Measurements from ENCODE around the gene SRP9. TPM values are rescaled to one million over a fixed set of nuclear protein-coding genes. Genes with fewer than 3 reads are reported as not detected.
A peak's percentile ranks its signal among the peaks of the same experiment; 100 is the strongest.
"Not testable (repeated sequence)": the region's sequence is repeated elsewhere in the genome, so short reads cannot be mapped to it uniquely, and the experiment has no call there.

SRP9 gene
- total RNA-seq, 1 experiment from 2014 or later, result 555 TPM

DNA sequence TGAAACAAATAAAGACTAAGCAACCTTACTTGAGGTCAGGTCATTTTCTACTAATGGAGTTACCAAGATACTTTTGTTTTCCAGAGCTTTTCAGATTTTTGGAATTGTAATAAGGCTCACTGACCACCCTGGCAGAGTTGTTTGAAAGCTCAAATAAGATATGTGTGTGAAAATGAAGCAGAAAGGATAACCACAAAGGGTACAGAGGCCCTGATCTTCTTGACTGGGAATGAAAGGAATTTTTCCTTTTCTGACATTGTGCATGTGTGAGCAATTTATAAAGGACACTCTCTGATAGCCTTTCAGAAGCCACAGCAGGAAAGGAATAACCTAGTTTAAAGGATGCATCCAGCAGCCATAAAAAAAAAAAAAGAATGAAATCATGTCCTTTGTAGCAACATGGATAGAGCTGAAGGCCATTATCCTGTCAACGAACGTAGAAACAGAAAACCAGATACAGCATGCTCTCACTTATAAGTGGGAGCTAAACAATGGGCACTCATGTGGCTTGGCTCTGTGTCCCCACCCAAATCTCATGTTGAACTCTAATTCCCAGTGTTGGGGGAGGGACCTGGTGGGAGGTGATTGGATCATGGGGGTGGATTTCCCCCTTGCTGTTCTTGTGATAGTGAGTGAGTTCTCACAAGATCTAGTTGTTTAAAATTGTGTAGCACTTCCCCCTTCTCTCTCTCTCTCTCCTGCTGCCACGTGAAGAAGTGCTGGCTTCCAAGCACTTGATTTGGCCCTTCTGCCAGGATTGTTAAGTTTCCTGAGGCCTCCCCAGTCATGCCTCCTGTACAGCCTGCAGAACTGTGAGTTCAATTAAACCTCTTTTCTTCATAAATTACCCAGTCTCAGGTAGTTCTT lies 3.1 kb upstream of the SRP9 start:
- DNase-seq (ENCODE audit: low read depth), result peak; percentile 39

DNA sequence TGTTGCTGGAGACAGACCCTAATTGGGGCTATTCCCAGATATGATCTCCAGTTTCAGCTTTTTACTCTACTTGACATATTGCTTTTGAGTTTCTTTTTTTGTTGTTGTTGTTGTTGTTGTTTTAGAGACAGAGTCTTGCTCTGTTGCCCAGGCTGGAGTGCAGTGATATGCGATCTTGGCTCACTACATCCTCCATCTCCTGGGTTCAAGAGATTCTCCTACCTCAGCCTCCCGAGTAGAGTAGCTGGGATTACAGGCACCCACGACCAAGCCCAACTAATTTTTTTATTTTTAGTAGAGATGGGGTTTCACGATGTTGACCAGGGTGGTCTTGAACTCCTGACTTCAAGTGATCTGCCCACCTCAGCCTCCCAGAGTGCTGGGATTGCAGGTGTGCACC lies 1.3 kb upstream of the SRP9 start:
- DNase-seq (ENCODE audit: low read depth), result no peak

DNA sequence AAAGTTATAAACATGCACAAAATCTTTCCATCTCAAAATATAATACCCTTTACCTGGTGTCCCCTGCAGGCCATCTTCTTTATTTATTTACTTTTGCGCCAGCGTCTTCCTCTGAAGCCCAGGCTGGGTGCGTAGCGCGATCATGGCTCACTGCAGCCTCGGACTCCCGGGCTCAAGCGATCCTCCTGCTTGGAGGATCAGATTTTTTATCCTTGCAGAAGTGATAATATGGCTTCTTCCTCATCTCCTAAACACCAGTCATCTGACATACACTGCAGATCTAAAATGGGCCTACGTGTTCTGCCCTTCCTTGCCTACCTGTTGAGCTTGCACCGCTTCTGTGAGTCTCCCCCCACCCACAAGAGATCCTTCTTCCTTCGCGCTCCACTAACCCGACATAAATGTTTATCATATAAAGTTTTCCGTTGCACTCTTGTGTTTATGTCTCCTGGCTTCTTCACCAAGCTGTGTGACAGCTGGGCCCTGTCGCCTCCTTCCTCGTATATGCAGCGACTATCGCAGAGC lies 506 bp upstream of the SRP9 start:
- DNase-seq (ENCODE audit: low read depth), result no peak

DNA sequence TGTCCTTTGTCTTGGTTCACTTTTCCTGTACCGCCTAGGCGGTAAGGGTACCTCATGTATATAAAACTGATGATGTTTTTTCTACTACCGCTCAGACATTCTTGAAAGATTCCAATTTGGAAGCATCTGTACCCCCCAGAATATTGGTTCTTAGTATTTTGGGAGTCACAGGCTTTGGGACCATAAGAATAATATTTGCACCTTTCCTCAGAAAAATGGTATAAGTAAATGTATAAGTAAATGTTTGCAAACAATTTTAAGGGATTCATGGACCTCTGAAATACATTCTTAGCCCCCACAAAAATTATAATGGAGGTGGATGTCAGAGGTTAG lies 677 bp downstream of the SRP9 start:
- no peak for DNase-seq (ENCODE audit: low read depth)

DNA sequence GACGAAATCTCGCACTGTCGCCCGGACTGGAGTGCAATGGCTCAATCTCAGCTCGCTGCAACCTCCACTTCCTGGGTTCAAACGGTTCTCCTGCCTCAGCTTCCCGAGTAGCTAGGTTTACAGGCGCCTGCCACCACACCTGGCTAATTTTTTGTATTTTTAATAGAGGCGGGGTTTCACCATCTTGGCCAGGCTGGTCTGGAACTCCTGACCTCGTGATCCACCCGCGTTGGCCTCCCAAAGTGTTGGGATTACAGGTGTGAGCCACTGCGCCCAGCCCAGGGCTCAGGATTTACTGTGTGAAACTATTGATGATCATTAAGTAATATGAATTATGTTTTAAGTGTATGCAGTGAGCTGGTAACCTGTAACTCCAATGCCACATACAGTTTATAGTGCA lies 1.5 kb downstream of the SRP9 start:
- DNase-seq (ENCODE audit: low read depth), result not testable (repeated sequence)

DNA sequence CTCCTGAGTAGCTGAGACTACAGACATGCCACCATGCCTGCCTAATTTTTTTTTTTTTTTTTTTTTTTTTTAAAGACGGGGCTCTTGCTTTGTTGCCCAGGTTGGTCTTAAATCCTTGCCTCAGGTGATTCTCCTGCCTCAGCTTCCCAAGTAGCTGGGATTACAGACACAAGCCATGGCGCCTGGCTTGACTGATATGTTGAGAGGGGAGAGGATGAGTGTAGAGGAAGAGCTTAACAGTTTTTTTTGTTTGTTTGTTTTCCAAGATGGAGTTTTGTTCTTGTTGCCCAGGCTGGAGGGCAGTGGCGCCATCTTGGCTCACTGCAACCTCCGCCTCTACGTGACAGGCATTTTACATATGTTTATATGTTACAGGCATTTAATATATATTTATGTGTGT lies 2.5 kb downstream of the SRP9 start:
- no peak for DNase-seq (ENCODE audit: low read depth)

DNA sequence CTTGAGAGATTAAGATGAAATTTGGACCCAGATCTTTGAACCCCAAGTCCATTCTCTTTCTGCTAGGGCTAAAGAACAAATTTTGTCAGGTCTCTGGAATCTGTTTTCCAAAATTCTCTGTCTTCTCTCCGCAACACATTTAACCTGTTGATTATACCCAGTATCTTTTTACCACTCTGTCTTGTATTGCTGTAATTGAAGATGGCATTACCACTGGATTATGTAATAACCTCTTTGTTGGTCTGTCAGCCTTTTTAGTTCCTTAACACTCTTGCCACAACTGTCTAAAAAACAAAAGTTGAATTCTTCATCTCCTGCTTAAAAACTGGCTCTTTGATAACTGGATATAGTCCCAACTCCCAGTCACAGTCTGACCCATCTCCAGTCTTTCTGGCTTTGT lies 3.0 kb downstream of the SRP9 start:
- no peak for DNase-seq (ENCODE audit: low read depth)

DNA sequence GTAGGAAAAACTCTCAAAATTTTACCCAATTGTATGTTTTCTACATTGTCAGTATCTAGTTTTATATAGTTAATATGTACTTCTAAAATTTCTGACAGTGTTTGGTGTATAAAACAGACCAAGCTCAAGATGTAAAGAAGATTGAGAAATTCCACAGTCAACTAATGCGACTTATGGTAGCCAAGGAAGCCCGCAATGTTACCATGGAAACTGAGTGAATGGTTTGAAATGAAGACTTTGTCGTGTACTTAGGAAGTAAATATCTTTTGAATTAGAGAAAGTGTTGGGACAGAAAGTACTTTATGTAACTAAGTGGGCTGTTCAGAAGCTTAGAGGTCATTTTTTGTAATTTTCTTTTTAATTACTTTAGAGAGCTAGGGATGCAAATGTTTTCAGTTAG lies 11.5 kb downstream of the SRP9 start:
- not testable (repeated sequence) for DNase-seq (ENCODE audit: low read depth)

DNA sequence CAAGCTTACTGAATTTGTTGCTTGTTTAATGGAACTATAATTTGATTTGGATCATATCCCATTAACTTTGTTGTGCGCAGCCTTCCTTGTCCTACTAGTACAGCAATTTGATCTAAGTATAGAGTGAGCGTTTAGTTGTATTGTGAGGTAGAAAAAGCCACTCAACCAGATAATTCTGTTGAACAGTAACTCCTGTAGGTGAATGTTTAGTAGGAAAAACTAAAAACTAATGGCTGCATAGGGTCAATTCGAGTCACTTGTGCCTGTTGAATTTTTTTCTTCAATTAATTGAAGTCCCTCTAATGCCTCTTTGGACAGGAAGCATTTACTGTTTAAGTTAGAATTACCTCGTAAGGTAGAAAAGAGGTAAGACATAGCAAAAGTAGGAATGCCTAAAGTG lies 17.3 kb downstream of the SRP9 start:
- no peak for DNase-seq (ENCODE audit: low read depth)

DNA sequence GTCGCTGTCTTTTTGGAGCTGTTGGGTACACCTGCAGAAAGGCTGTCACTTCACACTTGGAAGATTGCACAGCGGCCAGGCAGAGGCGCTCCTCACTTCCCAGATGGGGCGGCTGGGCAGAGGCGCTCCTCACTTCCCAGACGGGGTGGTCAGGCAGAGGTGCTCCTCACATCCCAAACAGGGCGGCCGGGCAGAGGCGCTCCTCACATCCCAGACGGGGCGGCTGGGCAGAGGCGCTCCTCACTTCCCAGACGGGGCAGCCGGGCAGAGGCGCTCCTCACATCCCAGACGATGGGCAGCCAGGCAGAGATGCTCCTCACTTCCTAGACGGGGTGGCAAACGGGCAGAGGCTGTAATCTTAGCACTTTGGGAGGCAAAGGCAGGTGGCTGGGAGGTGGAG lies 18.5 kb downstream of the SRP9 start:
- not testable (repeated sequence) for DNase-seq (ENCODE audit: low read depth)

DNA sequence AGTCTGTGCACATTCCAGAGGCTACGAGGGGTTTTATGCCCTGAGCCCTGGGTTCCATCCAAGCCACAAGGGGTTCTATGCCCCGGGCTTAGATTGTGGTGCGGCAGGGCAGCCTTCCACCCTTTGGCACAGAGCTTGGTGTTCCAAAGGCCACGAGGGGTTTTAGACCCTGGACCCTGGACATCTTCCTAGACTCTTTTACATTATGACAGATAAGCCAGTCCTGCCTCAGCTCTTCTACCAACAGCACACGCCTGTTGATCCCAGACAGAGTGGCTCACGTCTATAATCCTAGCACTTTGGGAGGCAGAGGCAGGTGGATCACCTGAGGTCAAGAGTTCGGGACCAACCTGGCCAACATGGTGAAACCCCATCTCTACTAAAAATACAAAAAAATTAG lies 23.5 kb downstream of the SRP9 start:
- DNase-seq (ENCODE audit: low read depth), result not testable (repeated sequence)

DNA sequence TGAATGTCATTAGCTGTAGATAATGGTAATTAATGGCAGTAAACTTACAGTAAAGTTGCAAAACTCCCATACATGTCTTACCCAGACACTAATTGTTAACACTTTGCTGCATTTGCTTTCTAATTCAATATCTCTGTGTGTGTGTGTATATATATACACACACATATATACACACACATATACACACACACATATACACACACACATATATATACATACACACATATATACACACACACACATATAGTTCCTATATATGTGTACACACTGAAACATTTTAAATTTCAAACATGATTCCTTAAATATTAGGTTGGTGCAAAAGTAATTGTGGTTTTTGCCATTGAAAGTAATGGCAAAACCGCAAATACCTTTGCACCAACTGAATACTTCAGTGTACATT lies 28.6 kb downstream of the SRP9 start:
- no peak for DNase-seq (ENCODE audit: low read depth)

DNA sequence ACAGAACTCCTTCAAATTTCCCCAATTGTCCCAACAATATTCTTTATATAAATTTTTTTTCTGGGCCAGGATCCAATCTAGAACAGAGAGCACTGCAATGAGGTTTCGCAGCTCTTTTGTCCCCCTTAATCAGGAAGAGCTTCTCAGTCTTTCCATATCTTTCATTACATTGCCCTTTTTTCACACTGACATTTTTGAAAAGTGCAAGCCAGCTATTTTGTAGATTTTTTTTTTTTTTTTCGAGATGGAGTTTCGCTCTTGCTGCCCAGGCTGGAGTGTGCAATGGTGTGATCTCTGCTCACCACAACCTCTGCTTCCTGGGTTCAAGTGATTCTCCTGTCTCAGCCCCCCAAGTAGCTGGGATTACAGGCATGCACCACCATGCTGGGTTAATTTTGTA lies 29.1 kb downstream of the SRP9 start:
- not testable (repeated sequence) for DNase-seq (ENCODE audit: low read depth)

DNA sequence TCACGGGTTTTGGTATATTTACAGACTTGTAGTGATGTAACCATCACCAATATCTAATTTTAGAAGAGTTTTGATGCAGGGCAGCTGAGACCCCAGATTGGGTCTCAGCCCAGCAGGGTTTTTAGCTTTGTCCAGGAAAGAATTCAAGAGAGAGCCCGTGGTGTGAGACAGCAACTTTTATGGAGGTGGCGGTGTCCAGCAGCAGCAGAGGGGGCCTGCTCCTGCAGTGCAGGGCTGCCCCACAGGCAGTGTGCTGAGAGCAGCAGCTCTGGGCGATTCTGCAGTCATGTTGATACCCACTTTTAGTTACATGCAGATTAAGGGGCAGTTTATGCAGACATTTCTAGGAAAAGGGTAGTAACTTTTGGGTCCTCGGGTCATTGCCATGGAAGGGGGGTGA lies 30.5 kb downstream of the SRP9 start:
- DNase-seq (ENCODE audit: low read depth), result no peak

DNA sequence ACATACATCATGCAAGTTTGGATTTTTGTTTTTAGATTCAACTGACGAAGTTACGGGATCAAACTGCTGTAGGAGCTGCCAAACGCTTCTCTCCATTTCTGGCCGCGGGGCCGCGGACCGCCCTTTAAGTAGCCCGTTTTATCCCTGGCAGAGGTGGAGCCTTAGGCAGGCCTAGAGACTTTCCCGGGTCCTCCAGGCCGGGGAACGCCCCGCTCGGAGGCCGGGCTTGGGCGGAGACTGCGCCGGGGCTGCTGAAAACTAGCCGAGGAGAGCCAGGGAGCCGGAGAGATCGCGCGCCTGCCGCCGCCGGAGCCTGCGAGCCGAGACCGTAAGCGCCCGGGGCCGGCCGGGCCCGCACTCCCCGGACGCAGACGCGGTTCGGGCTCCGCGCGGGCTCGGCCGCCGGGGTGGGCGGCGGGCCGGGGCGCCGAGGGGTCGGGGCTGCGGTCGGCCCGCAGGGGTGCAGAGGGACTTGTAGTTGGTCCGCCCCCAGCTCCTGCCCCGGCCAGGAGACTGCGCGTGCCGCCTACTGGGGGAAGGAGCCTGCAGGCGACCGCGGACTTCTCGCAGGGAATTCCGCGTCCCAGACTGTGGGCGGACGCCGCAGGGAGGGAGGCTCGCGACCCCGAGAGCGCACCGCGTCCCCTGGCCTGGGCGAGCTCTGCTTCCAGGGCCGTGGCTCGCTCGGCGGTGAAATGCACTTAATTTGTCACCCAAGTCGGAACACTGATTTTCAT lies 32.4 kb downstream of the SRP9 start, which contains the start of gene EPHX1:
TSS of gene EPHX1 (plus strand) at position 283 of the 737 bp plus-strand sequence. CDS start 18,606 bp downstream, outside the sequence.
- DNase-seq (ENCODE audit: low read depth), result peak; percentile 88

DNA sequence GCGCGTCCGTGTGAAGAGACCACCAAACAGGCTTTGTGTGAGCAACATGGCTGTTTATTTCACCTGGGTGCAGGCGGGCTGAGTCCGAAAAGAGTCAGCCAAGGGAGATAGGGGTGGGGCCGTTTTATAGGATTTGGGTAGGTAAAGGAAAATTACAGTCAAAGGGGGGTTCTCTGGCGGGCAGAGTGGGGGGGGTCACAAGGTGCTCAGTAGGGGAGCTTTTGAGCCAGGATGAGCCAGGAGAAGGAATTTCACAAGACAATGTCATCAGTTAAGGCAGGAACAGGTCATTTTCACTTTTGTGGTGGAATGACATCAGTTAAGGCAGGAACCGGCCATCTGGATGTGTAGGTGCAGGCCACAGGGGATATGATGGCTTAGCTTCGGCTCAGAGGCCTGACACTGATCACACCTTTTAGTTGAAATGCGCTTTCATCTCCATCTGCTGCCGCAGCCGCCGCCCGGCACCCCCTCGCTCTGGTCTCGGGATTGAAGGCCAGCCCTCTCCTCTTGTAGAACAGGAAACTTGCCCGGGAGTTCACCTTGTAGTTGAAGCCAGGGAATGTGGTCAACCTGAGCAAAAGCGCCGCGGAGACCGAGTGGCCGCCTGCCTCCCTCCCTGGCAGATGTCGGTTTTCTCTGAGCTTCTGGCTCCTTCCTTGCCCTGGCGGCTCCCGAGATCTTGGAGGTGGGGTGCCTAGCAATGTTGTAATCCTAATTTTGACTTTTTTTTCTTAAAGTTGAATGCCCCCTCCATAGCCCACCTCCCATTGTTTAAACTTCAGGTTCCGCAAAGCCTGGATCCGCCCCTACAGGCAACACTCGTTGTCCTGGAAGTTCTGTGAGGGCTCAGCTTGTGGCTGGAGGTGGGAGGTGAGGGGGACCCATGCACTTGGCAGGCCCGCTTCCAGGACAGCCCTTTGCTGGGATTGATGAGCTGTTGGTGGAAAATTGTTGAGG lies 33.2 kb downstream of the SRP9 start:
- DNase-seq (ENCODE audit: low read depth), result not testable (repeated sequence)

DNA sequence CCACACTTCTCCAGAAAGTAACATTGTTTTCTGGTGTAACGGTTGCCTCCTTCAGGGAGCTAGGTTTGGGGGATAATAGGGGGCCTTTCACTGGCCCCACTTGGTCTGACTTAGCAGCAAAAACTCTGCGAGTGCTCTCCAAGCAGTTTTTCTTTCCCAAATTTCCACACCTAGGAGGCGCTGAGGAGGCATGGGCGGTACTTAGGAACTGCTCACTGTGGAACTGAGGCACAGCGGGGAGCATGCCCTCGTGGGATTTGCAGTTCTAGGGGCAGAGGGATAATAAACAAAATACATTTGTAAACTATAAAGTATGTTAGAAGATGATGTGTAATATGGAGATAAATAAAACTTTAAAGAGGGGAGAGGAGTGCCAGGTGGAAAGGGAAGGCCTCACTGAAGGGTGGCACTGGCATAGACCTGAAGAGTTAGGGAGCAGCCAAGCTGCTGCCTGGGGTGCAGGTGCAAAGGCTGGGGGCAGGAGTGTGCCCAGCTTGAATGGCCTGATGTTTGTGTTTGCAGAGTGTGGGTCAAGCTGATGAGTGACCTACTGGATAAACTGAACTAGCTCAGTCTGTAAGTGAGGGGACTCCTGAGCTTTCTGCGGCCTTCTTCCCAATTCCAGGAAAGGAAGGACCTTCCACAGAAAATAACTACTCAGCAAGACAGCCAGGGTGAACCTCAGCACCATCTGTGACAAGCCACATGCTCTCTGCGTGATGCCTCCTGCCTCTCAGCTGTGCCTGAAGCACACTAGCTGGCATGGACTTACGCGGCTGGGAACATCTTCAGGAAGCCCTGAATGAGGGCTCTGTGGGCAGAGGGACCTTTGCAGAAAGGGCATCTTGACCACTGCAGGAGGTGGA lies 34.2 kb downstream of the SRP9 start:
- DNase-seq (ENCODE audit: low read depth), result no peak

DNA sequence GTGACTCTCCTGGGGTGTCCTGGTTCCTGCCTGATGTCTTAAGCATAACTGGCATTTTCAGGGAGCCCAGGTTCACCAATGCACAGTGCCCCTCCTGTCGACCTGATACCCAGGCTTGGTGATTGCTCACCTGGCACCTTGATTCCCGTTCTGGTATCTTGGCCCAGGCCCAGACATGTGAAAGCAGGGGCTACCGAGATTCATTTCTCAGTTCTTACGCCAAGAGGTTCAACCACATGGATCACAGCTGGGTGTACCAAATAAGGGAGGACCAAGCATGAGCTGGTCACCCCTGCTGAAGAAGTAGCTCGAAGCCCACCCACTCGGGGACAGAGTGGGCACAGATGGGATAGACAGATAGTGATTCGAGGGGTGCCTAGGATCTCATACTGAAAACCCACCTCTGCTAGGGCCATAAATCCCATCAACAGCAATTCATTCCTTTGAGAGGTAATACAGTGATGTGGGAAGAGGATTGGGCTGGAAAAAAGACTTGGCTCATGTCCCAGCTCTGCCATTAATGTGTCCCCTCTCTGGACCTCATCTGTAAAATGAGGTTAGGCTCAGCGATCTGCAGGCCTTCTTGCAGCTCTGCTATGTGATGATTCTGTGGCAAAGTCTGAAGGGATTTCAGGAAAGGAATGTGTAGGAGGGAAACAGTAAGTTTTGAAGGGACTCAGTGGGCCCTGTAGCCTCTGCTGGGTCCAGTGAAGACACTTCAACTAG lies 35.0 kb downstream of the SRP9 start:
- DNase-seq (ENCODE audit: low read depth), result no peak

DNA sequence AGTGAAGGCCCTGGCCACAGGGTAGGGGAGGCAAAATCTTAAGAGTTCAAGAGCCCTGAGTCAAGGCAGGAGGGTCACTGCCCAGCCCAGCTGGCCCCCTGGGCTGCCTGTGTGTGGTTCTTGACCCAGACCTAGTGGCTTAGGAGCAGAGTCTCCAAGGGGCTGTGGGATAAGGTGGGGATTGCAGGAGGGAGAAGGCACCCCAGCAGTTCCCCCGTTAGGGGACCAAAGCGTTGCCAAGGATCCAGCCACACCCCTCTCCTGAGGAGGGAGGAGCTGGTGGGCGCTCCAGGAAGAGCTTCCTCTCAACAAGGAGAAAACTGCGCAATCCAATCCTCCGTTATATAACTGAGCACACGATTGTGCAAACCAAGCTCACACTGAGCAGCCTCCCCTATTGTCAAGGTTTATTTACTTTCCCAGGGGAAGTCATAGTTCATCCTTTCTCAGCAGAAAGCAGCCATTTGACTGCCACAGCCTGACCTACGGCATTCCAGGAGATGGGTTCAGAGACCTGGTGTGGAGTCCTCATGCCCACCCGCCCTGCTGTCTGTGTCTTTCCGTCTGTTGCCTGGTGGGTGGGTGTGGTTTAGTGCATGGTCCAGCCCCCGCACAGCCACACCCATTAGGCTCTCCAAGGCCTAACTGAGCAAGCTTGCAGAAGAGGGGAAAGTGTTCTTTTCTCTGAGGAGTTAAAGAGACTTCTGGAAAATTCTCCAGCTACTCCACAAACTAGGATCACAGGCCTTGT lies 35.8 kb downstream of the SRP9 start:
- DNase-seq (ENCODE audit: low read depth), result no peak

Data from RPMI7951 (cell line).